ENCODE measurements around the gene C1orf159.

The C1orf159 gene

GRCh38 chr1:1047407-1047806 lies 68.5 kb downstream of the C1orf159 start:
- TF ChIP-seq REST (IDR thresholded peaks at IDR 0.05; ENCODE audit: insufficient replicate concordance, low read depth) (no peak), SPI1 (IDR thresholded peaks at IDR 0.05; ENCODE audit: borderline replicate concordance, low read depth) (no peak), POLR2AphosphoS5 (IDR thresholded peaks at IDR 0.05; ENCODE audit: low read depth) (no peak), CTCF (IDR thresholded peaks at IDR 0.05; ENCODE audit: insufficient read depth, low read length) (no peak), GABPA (IDR thresholded peaks at IDR 0.05; ENCODE audit: low read depth) (no peak)
- Histone ChIP-seq H3K4me3 (replicated peaks; ENCODE audit: insufficient read depth, low read length) (no peak overlapping the region), H3K27ac (replicated peaks) (no peak overlapping the region), H3K27me3 (ENCODE audit: insufficient read depth, poor library complexity, severe bottlenecking) (no peaks in the 10 kb centered on the region)
- DNase-seq (ENCODE audit: low read depth in 1 of 2, low spot score in 1 of 2) = no peak

- Histone ChIP-seq H3K27ac (replicated peaks) (no peak overlapping the region), H3K4me3 (replicated peaks; ENCODE audit: insufficient read depth, low read length) (no peak overlapping the region), H3K27me3 (ENCODE audit: insufficient read depth, poor library complexity, severe bottlenecking) (no peaks in the 10 kb centered on the region)
- TF ChIP-seq CTCF (IDR thresholded peaks at IDR 0.05; ENCODE audit: insufficient read depth, low read length) = no peak
- TF ChIP-seq GABPA (IDR thresholded peaks at IDR 0.05; ENCODE audit: low read depth) = no peak
- no peak for TF ChIP-seq SPI1 (IDR thresholded peaks at IDR 0.05; ENCODE audit: borderline replicate concordance, low read depth)
- no peak for TF ChIP-seq POLR2AphosphoS5 (IDR thresholded peaks at IDR 0.05; ENCODE audit: low read depth)
- TF ChIP-seq REST (IDR thresholded peaks at IDR 0.05; ENCODE audit: insufficient replicate concordance, low read depth) = no peak
- DNase-seq (ENCODE audit: low read depth in 1 of 2, low spot score in 1 of 2) = no peak
Measured at GRCh38 chr1:1046767-1047166, 69.1 kb downstream of the C1orf159 start.

- no peak overlapping the region for H3K27ac ChIP-seq (replicated peaks)
- no peaks in the 10 kb centered on the region for H3K27me3 ChIP-seq (ENCODE audit: insufficient read depth, poor library complexity, severe bottlenecking)
- TF ChIP-seq GABPA (IDR thresholded peaks at IDR 0.05; ENCODE audit: low read depth) (no peak), CTCF (IDR thresholded peaks at IDR 0.05; ENCODE audit: insufficient read depth, low read length) (no peak), REST (IDR thresholded peaks at IDR 0.05; ENCODE audit: insufficient replicate concordance, low read depth) (no peak), POLR2AphosphoS5 (IDR thresholded peaks at IDR 0.05; ENCODE audit: low read depth) (no peak), SPI1 (IDR thresholded peaks at IDR 0.05; ENCODE audit: borderline replicate concordance, low read depth) (no peak)
- no peak overlapping the region for H3K4me3 ChIP-seq (replicated peaks; ENCODE audit: insufficient read depth, low read length)
- no peak for DNase-seq (ENCODE audit: low read depth in 1 of 2, low spot score in 1 of 2)
Measured at GRCh38 chr1:1046243-1046642, 69.6 kb downstream of the C1orf159 start.
